Mesothelial cell of epicardium (in vitro differentiated cells): ENCODE results near the gene CCDC198. TPM values are rescaled to one million over a fixed set of nuclear protein-coding genes. Genes with fewer than 3 reads are reported as not detected.

Source experiments
- DNase-seq, 2 experiments: peaks; one replicate each; pipeline ENCODE4 v3.0.0; 2021; ENCODE audit warnings: low spot score in 2 of 2; ENCODE audit not compliant: unreplicated experiment in 2 of 2
- H3K27ac Mint-ChIP-seq: 2 replicates; pipeline ENCODE4 v1.8.0; 2021; ENCODE audit warnings: mixed read lengths
- H3K27me3 Mint-ChIP-seq: 2 replicates; pipeline ENCODE4 v1.8.0; 2021; ENCODE audit warnings: low read depth, mixed read lengths
- H3K36me3 Mint-ChIP-seq: 2 replicates; pipeline ENCODE4 v1.8.0; 2021; ENCODE audit warnings: mixed read lengths
- H3K4me1 Mint-ChIP-seq: 2 replicates; pipeline ENCODE4 v1.8.0; 2021; ENCODE audit warnings: mixed read lengths
- H3K4me3 Mint-ChIP-seq: 2 replicates; pipeline ENCODE4 v1.8.0; 2021; ENCODE audit warnings: mild to moderate bottlenecking, moderate library complexity, mixed read lengths
- H3K9me3 Mint-ChIP-seq: 2 replicates; pipeline ENCODE4 v1.8.0; 2021; ENCODE audit warnings: mixed read lengths
- CTCF ChIP-seq: fragments of 200-600 bp; sonication (generic); IDR thresholded peaks from one replicate; pipeline ENCODE4 v1.5.0; 2021; ENCODE audit warnings: antibody characterized with exemption; ENCODE audit not compliant: unreplicated experiment
- total RNA-seq: library from RNA; stranded (reverse); gene quantifications from 3 replicates; pipeline ENCODE4 v1.2.1, GENCODE V29; 2021

The CCDC198 gene
- total RNA-seq = not detected in 3 replicates

- no peaks in the 10 kb centered on the region for H3K36me3 Mint-ChIP-seq
- H3K4me3 Mint-ChIP-seq = no peak within 1 kb of the TSS
- no peak within 1 kb of the TSS for H3K27ac Mint-ChIP-seq
- H3K4me1 Mint-ChIP-seq = peaks cover 15% of the 10 kb centered on the region
- no peaks in the 10 kb centered on the region for H3K9me3 Mint-ChIP-seq
- no peak for TF ChIP-seq CTCF
- no peak for DNase-seq
- H3K27me3 Mint-ChIP-seq = peaks cover 4% of the 10 kb centered on the region
These were observed at the start of gene CCDC198 for GRCh38 chr14:57493467-57494181. TSS of gene CCDC198 (minus strand) at chr14:57493857. CDS start at chr14:57493715, 142 bp downstream.

- H3K36me3 Mint-ChIP-seq = no peaks in the 10 kb centered on the region
- H3K9me3 Mint-ChIP-seq = peaks cover 6% of the 10 kb centered on the region
- H3K4me3 Mint-ChIP-seq = no peak overlapping the region
- no peaks in the 10 kb centered on the region for H3K4me1 Mint-ChIP-seq
- H3K27ac Mint-ChIP-seq = no peak overlapping the region
- no peak for TF ChIP-seq CTCF
- no peak for DNase-seq
- H3K27me3 Mint-ChIP-seq = peaks cover 23% of the 10 kb centered on the region
These were observed 39.6 kb upstream of the CCDC198 start for GRCh38 chr14:57533214-57533613.

GRCh38 chr14:57530571-57530970, 36.9 kb upstream of the CCDC198 start:
- H3K27me3 Mint-ChIP-seq = peaks cover 31% of the 10 kb centered on the region
- H3K36me3 Mint-ChIP-seq = no peaks in the 10 kb centered on the region
- no peaks in the 10 kb centered on the region for H3K4me1 Mint-ChIP-seq
- no peak for DNase-seq
- TF ChIP-seq CTCF = no peak
- H3K9me3 Mint-ChIP-seq = peaks cover 3% of the 10 kb centered on the region
- no peak overlapping the region for H3K4me3 Mint-ChIP-seq
- H3K27ac Mint-ChIP-seq = no peak overlapping the region

- no peak for TF ChIP-seq CTCF
- DNase-seq = no peak
- H3K4me3 Mint-ChIP-seq = no peak overlapping the region
These were observed 33.3 kb upstream of the CCDC198 start for GRCh38 chr14:57526942-57527341.

GRCh38 chr14:57519043-57519442, 25.4 kb upstream of the CCDC198 start:
- no peak overlapping the region for H3K27ac Mint-ChIP-seq
- peaks cover 42% of the 10 kb centered on the region for H3K9me3 Mint-ChIP-seq
- no peak for DNase-seq
- H3K27me3 Mint-ChIP-seq = peaks cover 25% of the 10 kb centered on the region
- no peaks in the 10 kb centered on the region for H3K4me1 Mint-ChIP-seq
- no peak overlapping the region for H3K4me3 Mint-ChIP-seq
- no peak for TF ChIP-seq CTCF
- H3K36me3 Mint-ChIP-seq = no peaks in the 10 kb centered on the region

More at GRCh38 chr14:57526942-57527341, 33.3 kb upstream of the CCDC198 start:
- no peak overlapping the region for H3K27ac Mint-ChIP-seq
- H3K9me3 Mint-ChIP-seq = peaks cover 29% of the 10 kb centered on the region
- no peaks in the 10 kb centered on the region for H3K4me1 Mint-ChIP-seq
- peaks cover 30% of the 10 kb centered on the region for H3K27me3 Mint-ChIP-seq
- H3K36me3 Mint-ChIP-seq = no peaks in the 10 kb centered on the region
